Prostate gland (tissue), 2 donors: ENCODE data around the gene SMIM35.

Experiments used
- CTCF ChIP-seq, 4 experiments: fragments of 200-600 bp in 2 of 4; fragments of 450-650 bp in 2 of 4; sonication (generic) in 2 of 4; IDR thresholded peaks; 1 replicate in 3 of 4; 2 replicates in 1 of 4; pipeline ENCODE4 v1.5.1; 2016 to 2019; ENCODE audit warnings: antibody characterized with exemption in 4 of 4, mild to moderate bottlenecking in 2 of 4, moderate library complexity in 2 of 4
- POLR2A ChIP-seq: fragments of 450-650 bp; IDR thresholded peaks from one replicate; pipeline ENCODE4 v1.6.1; 2016; ENCODE audit warnings: antibody characterized with exemption, mild to moderate bottlenecking

GRCh38 chr11:118091690-118092089 lies 4.9 kb upstream of the SMIM35 start:
- TF ChIP-seq CTCF (IDR thresholded peaks at IDR 0.05) (no peak), POLR2A (no peak)
